Measurements from ENCODE around the gene P3R3URF.

DNA sequence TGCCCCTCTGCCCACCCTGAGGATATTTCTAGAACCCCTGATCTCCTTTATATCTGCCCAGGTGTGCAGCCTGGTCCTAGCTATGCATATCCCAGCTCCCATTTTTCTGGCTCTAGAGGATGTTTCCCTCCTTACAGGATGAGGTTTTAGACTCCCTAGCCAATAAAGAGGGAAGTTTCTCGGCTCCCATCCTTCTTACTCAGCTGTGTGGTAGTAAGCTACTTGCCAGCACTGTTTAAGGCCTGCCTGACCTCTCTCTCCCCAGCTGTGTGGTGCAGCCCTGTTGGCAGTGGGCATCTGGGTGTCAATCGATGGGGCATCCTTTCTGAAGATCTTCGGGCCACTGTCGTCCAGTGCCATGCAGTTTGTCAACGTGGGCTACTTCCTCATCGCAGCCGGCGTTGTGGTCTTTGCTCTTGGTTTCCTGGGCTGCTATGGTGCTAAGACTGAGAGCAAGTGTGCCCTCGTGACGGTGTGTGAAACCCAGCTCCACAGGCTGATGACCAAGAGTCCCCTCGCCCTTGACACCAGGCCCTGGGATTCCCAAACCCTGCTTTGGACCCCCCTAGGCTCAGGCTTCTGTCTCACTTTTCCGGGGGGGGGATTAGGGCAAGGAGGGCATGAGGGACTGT lies 7.8 kb upstream of the P3R3URF start:
- no peak for TF ChIP-seq CTCF (IDR thresholded peaks at IDR 0.05; ENCODE audit: low read length)
- no peak for TF ChIP-seq EZH2phosphoT487 (IDR thresholded peaks at IDR 0.05; ENCODE audit: low read length)
- TF ChIP-seq EZH2 (optimal IDR thresholded peaks at IDR 0.05; ENCODE audit: low read depth, low read length), result no peak
